Esophagus muscularis mucosa (tissue), 4 donors: ENCODE data around the gene NUP133. TPM values are rescaled to one million over a fixed set of nuclear protein-coding genes. Genes with fewer than 3 reads are reported as not detected.

Source experiments
- DNase-seq: peaks from one replicate; pipeline ENCODE4 v3.0.0-alpha.2; 2017; ENCODE audit errors: extremely low spot score
- H3K27ac ChIP-seq, 4 donors: fragments of 200-600 bp; sonication (generic); replicated peaks in 1 of 4; 1 replicate in 3 of 4; 2 replicates in 1 of 4; pipeline ENCODE4 v1.5.1; 2016 to 2019; ENCODE audit warnings: mild to moderate bottlenecking in 1 of 4
- H3K27me3 ChIP-seq, 4 donors: fragments of 200-600 bp; sonication (generic); one replicate each; pipeline versions ENCODE4 v1.5.1 to v1.6.0; 2016 to 2019
- H3K36me3 ChIP-seq, 4 donors: fragments of 200-600 bp; sonication (generic); one replicate each; pipeline ENCODE4 v1.5.1; 2016 to 2019
- H3K4me1 ChIP-seq, 4 donors: fragments of 200-600 bp; sonication (generic); one replicate each; pipeline ENCODE4 v1.5.1; 2016 to 2019
- H3K4me3 ChIP-seq, 4 donors: fragments of 200-600 bp; sonication (generic); 1 replicate in 2 of 4; 2 replicates in 2 of 4; pipeline ENCODE4 v1.5.1; 2016 to 2019; ENCODE audit warnings: mild to moderate bottlenecking in 4 of 4, moderate library complexity in 1 of 4
- H3K9me3 ChIP-seq, 4 donors: fragments of 200-600 bp; sonication (generic); 1 replicate in 3 of 4; 2 replicates in 1 of 4; pipeline ENCODE4 v1.5.1; 2016 to 2019
- EP300 ChIP-seq: sonication (generic); formaldehyde crosslinking; IDR thresholded peaks from one replicate; pipeline ENCODE4 v1.6.1; 2017; ENCODE audit warnings: antibody characterized with exemption
- POLR2A ChIP-seq: fragments of 450-650 bp; IDR thresholded peaks from one replicate; pipeline ENCODE4 v1.6.1; 2017; ENCODE audit warnings: antibody characterized with exemption, moderate library complexity, mild to moderate bottlenecking, low read depth
- POLR2AphosphoS5 ChIP-seq, 2 donors: sonication (generic); formaldehyde crosslinking; IDR thresholded peaks; one replicate each; pipeline ENCODE4 v1.6.1; 2017; ENCODE audit warnings: antibody characterized with exemption in 2 of 2
- WGBS: methylation state at CpG from one replicate; pipeline ENCODE4 v1.1.5; 2018; 5-methylcytosine and 5-hydroxymethylcytosine counted together
- intact Hi-C: fragments of 100-400 bp; cut with DNase I; formaldehyde crosslinking; loops from one replicate; pipeline ENCODE4 v1.15.1; 2023
- total RNA-seq, 4 donors: library from RNA; depleted of rRNA; stranded (reverse); fragments of >200 nt; gene quantifications; one replicate each; pipeline versions ENCODE4 v1.1.0 to v1.2.1, GENCODE V29; 2016
- TF ChIP-seq, protein P1 (sequence below), 3 experiments: fragments of 200-600 bp in 2 of 3; fragments of 450-650 bp in 1 of 3; sonication (generic) in 2 of 3; IDR thresholded peaks; one replicate each; pipeline ENCODE4 v1.5.1; 2017 to 2019; ENCODE audit warnings: antibody characterized with exemption in 3 of 3, mild to moderate bottlenecking in 2 of 3, moderate library complexity in 1 of 3

NUP133 gene
- total RNA-seq: 10 to 100 TPM; 23.1 to 37.0 (median 24.3) TPM

DNA sequence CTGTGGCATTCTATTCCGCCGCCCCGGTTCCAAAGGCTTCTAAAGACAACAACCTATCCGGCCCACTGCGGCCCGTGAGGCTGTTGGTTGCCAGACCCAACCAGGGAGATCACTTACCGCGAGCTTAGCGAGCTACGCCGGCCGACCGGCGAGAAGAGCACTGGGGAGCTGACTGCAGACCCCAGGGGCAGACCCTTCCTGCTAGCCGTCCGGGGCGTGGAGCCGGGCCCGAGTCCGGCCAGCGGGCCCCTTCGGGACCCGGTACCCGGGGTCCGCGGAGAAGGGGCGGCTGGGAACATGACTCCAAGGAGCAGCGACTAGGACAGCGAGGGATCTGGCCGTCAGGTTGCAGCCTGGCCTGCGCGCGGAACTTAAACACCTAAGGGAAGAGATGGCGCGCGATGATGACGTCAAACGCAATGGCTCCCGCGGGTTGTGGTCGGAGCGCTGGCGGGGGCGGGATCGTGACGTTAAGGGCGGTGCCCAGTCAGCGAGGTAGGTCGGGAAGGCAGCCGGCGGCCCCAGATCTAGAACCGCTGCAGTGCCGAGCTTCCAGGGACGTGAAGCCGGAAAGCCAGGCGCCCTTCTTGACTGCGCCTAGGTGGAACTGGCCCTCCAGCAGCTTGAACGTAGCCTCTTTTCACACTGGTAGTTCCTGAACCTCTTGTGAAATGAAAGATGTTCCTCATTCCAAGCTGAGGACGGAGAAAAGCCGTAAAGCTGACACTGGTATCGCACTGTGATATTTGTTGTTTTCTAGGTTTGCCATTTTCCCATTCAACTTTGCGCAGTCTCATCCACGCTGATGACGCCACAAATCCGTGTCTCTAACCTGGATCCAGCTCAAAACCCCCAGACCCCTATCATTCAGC, at the start of gene NUP133:
Gene NUP133 (minus strand): TSS at position 391 of the 872 bp plus-strand sequence. CDS start 92 bp downstream, at position 299.
- 2% methylated on average over 38 of the region's 65 CpGs for WGBS

DNA sequence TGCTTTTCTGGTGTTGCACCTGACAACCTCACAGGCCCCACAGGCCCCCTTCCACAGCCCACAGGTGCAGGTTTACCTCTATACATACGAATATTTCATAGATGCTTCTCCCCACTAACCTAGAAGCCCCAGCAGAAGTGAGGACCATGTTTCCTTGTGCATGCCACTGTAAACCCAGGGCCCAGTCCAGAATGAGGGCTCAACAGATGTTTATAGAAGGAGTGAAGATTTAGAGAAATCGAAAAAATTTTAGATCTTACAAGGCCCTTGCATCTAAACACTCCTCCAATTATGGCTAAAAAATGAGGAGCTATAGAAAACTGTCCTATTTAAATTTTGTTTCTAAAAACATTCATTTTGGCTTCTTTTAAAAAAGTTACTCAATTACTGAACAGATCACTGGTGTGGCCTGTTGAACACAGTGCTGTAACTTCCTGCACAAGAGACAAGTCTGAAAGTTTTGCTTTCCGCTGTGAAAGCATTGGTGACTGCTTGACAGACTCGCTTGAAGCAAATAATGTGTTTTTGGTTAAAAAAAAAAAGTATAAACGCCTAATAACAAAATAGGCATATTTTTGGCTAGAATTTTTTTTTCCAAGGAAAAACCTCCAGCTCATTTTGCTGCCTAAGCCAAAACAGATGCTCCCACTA, 49.2 kb upstream of the NUP133 start:
- H3K36me3 ChIP-seq: no peaks in the 10 kb centered on the region
- no peak for DNase-seq
- no peaks in the 10 kb centered on the region for H3K27me3 ChIP-seq
- no peaks in the 10 kb centered on the region for H3K9me3 ChIP-seq
- TF ChIP-seq EP300 (no peak), POLR2AphosphoS5 (IDR thresholded peaks at IDR 0.05) (peak in 1 of 2 donors; percentile 42)
- peak overlapping the region; percentile 91 to 94 (median 94) for H3K4me3 ChIP-seq
- intact Hi-C loops: loop anchor here (5.0 kb wide), 1 partner anchor 40 kb away; no protein-coding TSS in a partner anchor
- H3K4me1 ChIP-seq: peaks cover 34 to 62% (median 59%) of the 10 kb centered on the region in 4 donors
- peak overlapping the region; percentile 90 to 97 (median 96) for H3K27ac ChIP-seq
- 24% methylated on average over 5 of the region's 5 CpGs for WGBS

More for the DNA sequence above, at the start of gene NUP133:
- H3K4me1 ChIP-seq: peaks cover 11 to 30% (median 25%) of the 10 kb centered on the region in 4 donors
- peak within 1 kb of the TSS; percentile 78 to 95 (median 91) for H3K4me3 ChIP-seq
- peaks cover 0 to 13% (median 10%) of the 10 kb centered on the region in 4 donors for H3K36me3 ChIP-seq
- no peaks in the 10 kb centered on the region for H3K27me3 ChIP-seq
- intact Hi-C loops: no loop called here
- DNase-seq: peak; percentile 100
- TF ChIP-seq POLR2AphosphoS5 (IDR thresholded peaks at IDR 0.05) (peak; percentile 98), POLR2A (peak; percentile 60), EP300 (no peak)
- TF ChIP-seq, protein P1, sequence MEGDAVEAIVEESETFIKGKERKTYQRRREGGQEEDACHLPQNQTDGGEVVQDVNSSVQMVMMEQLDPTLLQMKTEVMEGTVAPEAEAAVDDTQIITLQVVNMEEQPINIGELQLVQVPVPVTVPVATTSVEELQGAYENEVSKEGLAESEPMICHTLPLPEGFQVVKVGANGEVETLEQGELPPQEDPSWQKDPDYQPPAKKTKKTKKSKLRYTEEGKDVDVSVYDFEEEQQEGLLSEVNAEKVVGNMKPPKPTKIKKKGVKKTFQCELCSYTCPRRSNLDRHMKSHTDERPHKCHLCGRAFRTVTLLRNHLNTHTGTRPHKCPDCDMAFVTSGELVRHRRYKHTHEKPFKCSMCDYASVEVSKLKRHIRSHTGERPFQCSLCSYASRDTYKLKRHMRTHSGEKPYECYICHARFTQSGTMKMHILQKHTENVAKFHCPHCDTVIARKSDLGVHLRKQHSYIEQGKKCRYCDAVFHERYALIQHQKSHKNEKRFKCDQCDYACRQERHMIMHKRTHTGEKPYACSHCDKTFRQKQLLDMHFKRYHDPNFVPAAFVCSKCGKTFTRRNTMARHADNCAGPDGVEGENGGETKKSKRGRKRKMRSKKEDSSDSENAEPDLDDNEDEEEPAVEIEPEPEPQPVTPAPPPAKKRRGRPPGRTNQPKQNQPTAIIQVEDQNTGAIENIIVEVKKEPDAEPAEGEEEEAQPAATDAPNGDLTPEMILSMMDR (IDR thresholded peaks at IDR 0.05): no peak
- peak within 1 kb of the TSS; percentile 94 to 97 (median 96) for H3K27ac ChIP-seq
- no peaks in the 10 kb centered on the region for H3K9me3 ChIP-seq

DNA sequence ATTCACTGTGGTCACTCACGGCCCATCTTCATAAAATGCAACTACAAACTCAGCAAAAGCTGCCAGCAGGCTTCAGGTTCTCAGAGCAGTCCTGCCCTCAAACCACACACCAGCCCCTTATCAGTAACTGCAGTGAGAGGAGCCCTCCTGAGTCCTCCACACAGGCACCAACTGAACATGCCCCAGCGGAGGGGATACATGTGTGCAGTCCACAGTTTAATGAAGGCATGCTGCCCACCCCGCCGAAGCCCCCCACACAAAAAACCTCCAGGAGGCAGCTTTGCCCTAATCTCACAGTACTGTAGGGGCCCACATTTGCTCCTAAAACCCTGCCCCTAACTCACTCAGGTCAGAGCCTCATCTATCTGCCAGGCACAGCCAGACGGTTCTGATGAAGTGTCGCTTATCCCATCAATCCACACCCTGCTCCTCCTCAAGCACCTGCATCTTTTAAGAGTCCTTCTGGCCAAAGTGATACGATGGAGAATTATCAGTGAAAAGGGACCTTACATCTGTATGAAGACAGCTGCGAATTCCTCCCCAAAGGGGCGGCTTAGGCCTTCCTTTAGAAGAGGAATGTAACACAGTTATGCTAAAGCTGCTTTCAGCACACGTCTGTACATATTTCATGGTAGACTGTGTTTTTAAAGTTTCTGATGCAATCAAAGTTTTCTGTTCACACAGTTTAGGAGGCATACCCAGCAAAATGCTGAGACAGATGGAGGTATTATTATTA, 46.9 kb upstream of the NUP133 start:
- WGBS: 70% methylated on average over 9 of the region's 10 CpGs
- DNase-seq: no peak
- H3K27ac ChIP-seq: no peak overlapping the region
- H3K9me3 ChIP-seq: no peaks in the 10 kb centered on the region
- no peaks in the 10 kb centered on the region for H3K27me3 ChIP-seq
- TF ChIP-seq, protein P1 (IDR thresholded peaks at IDR 0.05): no peak
- TF ChIP-seq POLR2A (no peak), EP300 (no peak), POLR2AphosphoS5 (IDR thresholded peaks at IDR 0.05) (no peak)
- intact Hi-C loops: loop anchor here (5.0 kb wide), 1 partner anchor 38 kb away; no protein-coding TSS in a partner anchor
- H3K36me3 ChIP-seq: no peaks in the 10 kb centered on the region
- H3K4me3 ChIP-seq: no peak overlapping the region
- peaks cover 43 to 85% (median 79%) of the 10 kb centered on the region in 4 donors for H3K4me1 ChIP-seq

DNA sequence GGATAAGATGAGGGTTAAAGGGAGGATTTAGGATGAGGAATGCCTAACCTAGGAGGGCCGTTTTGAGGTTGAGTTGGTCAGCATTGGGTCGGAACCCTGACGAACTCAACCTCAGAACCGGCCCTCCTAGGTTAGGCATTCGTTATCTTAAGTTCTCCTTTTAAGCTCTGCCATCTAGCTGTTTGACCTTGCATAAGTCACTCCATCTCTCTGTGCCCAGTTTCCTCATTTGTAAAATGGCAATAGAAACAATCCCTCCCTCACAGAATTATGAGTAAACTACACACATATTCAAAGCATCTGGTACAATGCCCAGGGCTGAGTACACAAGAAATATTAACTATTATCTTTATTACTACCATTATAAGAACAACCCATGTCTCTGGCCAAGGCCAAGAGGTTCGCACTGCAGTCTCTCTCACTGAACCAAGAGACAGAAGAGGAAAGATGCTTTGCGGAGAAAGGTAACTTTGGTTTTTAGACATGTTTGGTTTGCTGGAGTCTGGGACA, 45.5 kb upstream of the NUP133 start:
- TF ChIP-seq, protein P1 (IDR thresholded peaks at IDR 0.05): no peak
- intact Hi-C loops: no loop called here
- WGBS: 91% methylated on average over 7 of the region's 7 CpGs
- no peak overlapping the region for H3K4me3 ChIP-seq
- peak overlapping the region in 1 of 4 donors; percentile 51 for H3K27ac ChIP-seq
- H3K4me1 ChIP-seq: peaks cover 43 to 82% (median 73%) of the 10 kb centered on the region in 4 donors
- no peaks in the 10 kb centered on the region for H3K27me3 ChIP-seq
- no peaks in the 10 kb centered on the region for H3K9me3 ChIP-seq
- DNase-seq: no peak
- H3K36me3 ChIP-seq: peaks cover 4 to 7% (median 6%) of the 10 kb centered on the region in 4 donors
